ENCODE measurements around the gene NFYB.
"Not testable (repeated sequence)": the region's sequence is repeated elsewhere in the genome, so short reads cannot be mapped to it uniquely, and the experiment has no call there.

NFYB gene

DNA sequence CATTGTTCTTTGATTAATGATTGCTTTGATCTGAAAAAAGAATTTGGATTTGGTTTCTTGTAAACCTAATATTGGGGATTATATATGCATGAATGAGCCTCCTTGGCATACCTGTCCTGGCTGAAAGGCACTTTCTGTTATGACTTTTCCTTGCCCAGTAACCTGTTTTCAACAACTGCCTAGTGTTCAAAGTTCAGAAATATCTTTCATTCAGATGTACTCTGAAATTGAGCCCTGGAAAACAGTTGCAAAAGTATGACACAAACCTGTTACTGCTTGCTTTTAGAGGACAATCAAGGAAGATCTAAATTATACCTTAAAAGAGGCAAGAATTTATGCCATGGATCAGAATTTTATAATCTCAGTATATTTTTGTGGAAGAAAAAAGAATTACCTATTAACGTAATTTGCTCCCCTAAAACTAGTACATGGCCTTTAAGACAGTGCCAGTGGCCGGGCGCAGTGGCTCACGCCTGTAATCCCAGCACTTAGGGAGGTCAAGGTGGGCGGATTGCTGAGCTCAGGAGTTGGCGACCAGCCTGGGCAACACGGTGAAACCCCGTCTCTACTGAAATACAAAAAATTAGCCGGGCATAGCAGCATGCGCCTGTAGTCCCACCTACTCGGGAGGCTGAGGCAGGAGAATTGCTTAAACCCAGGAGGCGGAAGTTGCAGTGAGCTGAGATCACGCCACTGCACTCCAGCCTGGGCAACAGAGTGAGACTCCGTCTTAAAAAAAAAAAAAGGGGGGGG lies 23.0 kb downstream of the NFYB start:
- DNase-seq, result not testable (repeated sequence)

DNA sequence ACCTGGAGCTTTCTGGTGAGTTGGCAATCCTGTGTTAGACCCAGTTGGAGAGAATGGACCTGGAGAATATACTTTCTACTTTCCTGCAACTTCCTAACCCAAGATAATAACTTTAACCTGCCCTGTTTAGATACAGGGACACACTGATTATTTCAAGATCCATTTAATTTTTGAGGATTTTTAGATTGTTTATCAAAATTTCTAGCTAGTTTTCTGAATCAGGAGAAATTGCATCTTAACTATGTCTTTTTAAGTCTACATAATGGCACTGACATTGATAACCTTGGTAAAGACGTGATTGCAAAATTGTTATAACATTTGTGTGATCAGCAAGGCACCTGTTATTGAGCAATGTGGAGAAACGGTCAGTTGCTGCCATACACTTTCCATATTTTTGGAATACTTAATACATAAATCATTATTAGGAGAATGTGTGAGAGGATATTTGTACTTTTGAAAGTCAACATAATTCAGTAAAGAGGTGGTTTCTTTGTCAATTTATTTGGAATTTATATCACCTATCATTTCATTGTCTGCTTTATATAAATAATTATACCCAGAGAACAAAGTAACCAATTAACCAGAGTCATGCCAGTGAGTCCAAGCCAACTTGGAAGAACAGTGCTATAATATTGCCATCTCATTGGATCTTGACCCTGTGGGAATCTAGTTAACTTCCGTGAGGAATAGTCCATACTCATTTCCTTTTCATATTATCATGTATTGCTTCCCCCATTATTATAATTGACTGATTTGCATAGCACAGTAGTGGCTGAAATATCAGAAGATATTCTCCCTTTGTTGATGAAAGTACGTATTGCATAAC lies 28.4 kb downstream of the NFYB start:
- no peak for DNase-seq

DNA sequence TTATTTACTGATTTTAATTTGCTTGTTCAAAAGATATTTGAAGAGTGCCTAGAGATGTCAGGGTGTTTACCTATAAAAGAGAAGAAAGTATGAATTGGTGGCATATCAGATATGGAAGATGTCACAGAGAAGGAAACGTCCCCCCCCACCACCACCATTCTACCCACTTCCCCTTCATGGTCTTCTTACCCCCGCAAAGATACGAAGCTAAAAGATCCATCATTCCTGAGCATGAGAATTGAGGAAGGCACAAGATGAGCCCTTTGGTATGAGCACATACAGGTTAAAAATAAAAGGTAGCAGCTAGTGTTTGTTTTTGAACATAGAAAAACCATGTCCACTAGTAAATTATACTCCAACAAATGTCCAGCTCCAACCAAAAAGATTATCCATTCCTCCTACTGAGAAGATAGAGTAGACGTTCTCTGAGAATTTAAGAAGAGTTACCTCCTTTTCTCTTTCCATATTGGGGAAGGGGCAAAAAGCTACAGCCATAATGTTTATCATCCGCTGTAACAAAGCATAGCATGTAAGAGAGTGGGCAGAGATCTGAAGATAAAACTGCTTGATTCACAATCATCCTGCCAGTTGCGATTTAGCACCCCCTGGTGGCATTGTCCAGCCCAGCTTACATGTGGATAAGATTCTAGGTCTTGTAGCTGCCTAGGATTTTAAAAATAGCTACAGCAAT lies 29.1 kb downstream of the NFYB start:
- peak; percentile 80 for DNase-seq

DNA sequence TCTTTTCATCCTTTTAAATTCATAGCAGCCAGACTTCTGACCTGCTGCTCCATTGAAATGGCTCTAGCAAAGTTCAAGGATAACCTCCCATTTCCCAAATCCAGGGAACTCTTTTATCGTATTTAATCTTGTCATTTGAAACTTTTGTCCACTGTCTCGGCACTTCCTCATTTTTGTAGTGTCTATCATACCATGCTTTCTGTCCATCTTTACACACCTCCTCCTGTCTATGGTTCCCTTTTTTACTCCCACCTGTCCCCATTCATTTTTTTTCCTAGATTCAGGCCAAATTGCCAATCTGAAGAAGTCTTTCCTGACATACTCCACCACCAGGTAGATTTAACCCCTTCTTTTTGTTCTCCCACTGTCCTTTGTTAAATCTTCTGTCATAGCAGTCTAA lies 31.0 kb downstream of the NFYB start:
- DNase-seq, result no peak

DNA sequence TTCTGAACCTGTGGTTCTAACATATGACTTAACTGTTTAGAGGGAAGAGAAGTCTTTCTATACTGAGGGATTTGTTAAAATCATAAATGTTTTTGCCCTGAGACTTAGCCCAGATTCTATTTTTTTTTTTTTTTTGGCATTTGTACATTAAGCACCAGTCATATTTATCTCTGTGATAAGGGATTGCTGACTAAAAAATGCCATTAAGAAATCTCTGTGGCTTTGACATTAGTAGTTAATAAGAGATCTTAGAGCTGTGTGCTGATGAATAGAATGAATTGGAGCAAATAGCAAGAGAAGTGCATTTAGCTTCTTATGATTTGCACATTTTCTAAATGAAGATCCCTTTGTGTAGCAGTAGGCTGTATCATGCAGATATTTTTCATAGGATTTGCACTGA lies 32.5 kb downstream of the NFYB start:
- DNase-seq, result no peak

DNA sequence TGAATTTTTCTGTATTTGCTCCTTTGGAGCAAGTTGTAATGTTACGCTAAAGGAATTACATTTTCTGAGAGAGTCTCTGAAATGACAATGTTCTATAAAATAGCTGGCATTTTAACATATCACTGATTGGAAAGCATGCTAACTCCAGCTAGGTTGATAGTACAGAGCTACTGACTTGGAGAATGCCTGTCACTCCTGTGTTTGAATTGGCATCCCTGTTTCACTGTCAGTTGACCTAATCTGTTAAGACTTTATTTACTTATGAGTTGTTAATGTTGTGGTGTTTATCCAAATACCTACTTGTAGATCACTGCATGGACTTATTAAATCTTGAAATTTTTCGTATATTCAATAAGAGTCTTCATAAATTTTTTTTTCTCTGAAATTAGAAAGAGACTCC lies 40.1 kb downstream of the NFYB start:
- no peak for DNase-seq

DNA sequence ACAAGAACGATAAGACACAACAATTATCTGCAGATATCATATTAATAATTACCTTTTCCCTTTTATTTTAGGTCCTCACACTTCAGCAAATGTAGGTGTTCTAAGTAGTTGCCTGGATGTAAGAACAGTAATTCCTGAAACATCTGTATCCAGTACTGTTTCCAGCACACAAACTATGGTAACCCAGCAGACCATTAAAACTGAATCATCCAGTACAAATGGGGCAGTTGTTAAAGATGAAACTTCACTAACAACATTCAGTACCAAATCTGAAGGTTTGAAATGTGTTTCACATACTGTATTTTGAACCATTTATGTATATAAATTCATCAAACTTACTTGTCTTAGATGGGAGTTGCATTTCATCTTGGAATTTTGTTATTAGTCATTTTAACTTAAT lies 42.7 kb downstream of the NFYB start:
- DNase-seq, result no peak

DNA sequence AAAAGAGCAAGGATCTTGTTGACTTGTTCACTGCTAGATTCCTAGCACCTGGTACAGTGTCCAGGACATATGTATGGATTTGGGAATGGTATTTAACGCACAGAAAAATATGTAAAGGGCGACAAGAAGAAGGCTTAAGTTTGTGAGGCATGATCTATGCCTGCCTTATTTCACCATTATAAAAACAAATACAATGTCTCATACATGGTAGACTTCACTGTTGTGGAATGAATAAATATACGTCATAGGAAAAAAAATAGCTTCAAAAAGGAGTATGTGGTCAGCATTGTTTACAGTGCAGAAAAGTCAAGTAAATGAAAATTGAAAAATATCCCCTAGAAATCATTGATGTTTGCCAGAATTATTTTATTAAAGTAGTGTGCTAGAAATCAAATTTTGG lies 43.7 kb downstream of the NFYB start:
- no peak for DNase-seq

DNA sequence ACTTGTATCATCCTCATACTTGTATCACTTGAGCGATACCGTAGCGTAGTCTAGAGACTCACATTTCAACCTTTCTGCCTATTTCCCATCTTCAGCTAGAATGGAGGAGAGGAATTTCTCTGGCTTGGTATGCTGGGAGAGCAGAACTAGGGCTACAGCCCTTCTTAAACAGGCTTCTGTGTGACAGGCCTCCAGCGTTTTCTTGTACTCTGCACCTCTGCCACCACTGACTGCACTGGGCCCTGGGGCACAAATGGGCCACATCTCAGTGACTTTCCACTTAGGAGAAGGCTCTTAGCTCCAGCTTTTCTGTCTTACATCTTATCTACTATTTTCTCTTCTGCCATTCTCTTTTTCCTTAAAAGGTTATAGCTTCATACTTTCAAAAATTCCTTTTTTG lies 46.9 kb downstream of the NFYB start:
- DNase-seq, result no peak

DNA sequence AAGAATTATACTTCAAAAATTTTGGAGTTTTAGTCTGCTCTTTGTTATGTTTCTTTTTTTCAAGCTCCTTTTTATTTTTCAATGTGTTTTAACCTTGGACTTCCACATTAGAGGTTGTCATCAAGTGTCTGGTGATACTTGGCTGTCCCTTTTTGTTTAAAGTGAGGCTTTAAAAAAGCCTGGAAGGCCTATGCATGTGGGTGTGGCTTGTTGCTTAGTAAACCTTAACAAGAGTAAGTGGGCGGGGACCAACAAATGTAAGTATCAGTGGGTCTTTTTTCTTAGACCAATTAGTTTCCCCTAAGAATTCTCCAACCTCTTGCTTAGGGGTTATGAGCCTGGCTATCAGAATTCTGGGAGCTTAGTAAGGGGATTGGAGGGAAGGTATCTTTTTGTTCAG lies 47.3 kb downstream of the NFYB start:
- DNase-seq, result no peak

DNA sequence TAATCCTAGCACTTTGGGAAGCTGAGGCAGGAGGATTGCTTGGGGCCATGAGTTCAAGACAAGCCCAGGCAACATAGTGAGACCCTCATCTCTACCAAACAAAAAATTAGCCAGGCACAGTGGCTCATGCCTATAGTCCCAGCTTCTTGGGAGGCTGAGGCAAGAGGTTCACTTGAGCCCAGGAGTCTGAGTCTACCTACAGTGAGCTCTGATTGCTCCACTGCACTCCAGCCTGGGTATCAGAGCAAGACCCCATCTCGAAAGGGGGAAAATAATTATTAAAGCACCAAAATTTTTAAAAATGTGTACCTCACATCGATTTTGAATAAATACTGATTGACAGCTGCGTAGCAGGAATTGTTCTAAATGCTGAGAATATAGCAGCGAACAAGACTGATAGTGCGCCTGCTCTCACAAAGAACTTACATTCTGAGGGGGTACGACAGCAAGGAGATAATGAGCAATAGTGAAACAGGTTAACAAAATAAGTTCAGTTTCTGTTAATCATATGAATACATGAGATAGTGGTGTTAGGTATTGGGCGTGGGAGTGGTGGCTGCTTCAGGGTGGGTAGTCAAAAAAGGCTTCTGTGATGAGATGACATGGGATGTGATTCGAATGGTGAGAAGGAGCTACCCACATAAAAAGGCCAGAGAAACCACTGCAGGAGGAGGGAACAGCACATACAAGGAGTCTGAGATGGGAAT lies 54.1 kb downstream of the NFYB start:
- no peak for DNase-seq

DNA sequence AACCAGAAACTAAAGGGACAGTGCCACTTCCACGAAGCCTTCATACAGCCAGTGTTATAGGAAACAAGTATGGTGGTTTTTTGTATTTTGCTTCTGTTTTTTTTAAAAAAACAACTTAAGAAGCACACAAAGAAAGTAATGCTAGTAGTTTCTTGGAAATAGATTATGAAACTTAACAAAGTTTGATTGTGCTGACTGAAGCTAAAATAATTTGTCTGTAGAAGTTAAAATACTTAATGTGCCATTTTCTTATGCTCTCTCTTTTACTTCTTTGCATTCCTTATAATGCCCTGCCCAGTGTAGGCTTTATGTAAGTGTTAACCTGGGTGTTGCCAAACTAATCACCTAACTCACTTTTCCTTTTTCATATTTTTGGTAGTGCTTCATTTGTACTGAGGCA lies 57.2 kb downstream of the NFYB start:
- DNase-seq, result no peak

DNA sequence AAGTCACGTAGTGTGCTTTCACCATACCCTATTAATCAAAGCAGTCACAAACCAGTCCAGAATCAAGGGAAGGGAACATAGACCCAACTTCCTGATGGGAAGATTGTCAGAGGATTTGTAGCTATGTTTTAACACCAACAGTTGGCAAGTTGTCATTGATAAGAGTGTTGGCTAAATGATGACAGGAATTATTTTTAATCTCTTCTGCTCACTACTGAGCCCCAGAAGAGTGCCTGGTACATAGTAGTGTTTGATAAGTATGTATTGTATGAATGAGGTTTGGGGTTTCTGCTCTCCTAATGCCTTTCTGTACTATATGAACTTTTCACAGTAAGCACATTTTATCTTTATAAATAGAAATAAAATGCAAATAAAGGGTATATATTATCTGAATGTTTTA lies 59.0 kb downstream of the NFYB start:
- no peak for DNase-seq

DNA sequence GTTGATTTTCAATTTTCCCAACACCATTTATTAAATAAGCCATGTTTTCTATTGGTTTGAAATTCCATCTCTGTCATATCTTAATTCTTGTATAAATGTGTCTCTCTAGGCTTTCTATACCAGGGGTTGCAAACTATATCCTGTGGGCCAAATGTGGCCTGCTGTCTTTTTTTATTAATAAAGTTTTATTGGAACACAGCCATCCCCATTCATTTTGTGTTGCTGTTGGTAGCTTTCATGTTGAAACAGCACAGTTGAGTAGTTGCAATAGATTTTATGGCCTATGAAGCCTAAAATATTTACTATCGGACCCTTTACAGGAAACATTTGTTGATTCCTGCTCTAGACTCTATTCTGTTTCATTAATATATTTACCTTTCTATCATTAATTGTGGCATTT lies 64.3 kb downstream of the NFYB start:
- no peak for DNase-seq

DNA sequence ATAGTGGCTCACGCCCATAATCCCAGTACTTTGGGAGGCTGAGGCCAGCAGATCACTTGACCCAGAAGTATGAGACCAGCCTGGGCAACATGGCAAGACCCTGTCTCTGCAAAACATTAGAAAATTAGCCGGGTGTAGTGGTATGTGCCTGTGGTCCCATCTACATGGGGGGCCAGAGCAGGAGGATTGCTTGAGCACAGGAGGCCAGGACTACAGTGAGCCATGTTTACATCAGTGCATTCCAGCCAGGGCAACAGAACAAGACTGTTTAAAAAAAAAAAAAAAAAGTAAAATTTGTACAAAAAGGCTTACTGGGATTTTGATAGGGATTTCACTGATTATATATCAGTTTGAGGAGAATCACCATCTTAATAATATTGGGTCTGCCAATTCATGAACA lies 65.9 kb downstream of the NFYB start:
- no peak for DNase-seq
